Skin of body (tissue), 2 donors: ENCODE measurements around the gene PLCG2. TPM values are rescaled to one million over a fixed set of nuclear protein-coding genes. Genes with fewer than 3 reads are reported as not detected.
"Not testable (repeated sequence)": the region's sequence is repeated elsewhere in the genome, so short reads cannot be mapped to it uniquely, and the experiment has no call there.

Experiments used
- DNase-seq: peaks from one replicate; lab custom pipeline; 2025; lab: John Stamatoyannopoulos, UW
- total RNA-seq: library from RNA; depleted of rRNA; stranded (reverse); fragments of >200 nt; gene quantifications from one replicate; pipeline ENCODE4 v1.2.3, GENCODE V29; 2014

The PLCG2 gene
- total RNA-seq, 1 donor from 2014 or later, result 12.9 TPM

DNA sequence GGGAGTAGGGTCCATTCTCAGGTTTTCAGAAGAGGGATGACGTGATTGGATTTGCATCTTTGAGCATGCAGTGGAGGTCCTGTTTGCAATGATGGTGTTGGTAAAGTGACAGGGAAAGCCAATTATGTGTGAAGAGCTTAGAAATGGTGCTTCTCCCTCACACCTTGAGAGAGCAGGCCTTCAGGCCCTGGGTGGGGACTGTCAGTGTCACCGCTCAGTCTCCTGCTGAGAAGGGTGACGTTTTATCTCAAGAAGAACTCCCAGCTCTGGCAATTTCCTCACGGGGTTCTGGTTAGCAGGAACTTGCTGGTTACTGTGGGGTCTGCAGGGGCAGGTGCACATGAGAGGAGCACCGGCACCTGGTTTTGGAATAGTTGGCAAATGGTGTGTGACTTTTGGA is 11.2 kb downstream of the PLCG2 start:
- DNase-seq, result no peak

DNA sequence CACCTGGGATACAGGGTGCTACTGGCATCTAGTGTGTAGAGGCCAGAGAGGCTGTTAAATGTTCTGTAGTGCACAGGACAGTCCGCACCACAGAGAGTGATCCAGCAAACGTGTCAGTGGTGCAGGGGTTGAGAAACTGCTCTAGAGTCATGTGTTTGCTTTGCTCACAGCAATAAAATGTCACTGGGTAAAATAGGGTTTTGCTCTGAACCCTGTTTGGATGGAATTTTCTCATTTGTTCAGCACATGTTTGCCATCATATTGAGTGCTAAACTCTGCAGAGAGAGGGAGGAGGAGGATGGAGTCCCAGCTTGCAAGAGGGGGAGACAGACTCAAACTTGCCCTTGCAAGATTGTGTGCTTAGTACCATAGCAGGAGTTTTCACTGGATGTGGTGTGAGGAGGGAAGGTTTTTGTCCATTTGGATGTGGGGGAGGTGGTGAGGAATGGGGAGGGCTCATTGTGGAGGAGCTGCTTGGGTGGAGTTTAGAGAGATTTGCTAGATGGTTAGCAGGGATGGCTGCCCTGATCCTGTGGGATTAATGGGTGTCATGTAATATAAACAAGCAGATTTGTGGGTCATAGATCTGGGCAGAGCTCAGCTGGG is 11.8 kb downstream of the PLCG2 start:
- DNase-seq, result peak; percentile 59

- no peak for DNase-seq
These were observed 13.7 kb downstream of the PLCG2 start for GRCh38 chr16:81792828-81793227.

DNA sequence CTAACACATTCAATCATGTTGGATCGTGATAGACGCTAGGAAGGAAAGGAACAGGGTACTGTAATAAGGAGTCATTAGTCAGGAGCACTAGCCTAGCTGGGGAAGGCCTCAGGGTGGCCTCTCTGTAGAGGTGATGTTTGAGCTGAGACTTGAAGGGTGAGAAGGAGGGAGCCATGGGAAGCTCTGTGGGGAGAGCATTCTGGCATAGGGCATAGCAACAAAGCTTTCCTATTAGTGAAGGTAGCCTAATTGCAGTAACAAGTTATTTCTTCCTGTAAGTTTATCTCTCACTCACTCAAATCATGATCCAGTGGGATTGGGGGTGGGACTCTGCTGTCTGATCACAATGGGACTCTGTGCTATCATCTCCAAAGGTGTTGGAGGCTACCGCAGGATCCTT is 16.1 kb downstream of the PLCG2 start:
- DNase-seq, result no peak

DNA sequence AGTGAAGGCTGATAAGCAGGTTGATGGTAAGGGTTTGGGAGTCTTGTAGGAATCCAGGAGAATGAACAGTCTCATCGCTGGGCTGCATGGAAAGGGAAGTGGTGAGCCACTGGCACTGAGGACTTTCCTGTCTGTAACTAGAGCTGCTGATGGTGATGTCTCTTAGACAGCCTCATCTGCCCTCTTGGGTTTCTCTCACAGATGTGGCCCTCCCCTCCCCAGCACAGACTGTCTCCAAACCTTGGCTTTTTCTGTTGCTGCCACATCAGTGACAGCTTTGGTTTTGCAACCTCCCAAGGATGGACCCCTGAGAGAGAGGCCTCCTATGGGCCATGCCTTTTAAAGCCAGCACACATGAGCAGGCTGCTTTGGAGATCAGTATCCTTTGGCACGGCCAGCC is 16.9 kb downstream of the PLCG2 start:
- no peak for DNase-seq

DNA sequence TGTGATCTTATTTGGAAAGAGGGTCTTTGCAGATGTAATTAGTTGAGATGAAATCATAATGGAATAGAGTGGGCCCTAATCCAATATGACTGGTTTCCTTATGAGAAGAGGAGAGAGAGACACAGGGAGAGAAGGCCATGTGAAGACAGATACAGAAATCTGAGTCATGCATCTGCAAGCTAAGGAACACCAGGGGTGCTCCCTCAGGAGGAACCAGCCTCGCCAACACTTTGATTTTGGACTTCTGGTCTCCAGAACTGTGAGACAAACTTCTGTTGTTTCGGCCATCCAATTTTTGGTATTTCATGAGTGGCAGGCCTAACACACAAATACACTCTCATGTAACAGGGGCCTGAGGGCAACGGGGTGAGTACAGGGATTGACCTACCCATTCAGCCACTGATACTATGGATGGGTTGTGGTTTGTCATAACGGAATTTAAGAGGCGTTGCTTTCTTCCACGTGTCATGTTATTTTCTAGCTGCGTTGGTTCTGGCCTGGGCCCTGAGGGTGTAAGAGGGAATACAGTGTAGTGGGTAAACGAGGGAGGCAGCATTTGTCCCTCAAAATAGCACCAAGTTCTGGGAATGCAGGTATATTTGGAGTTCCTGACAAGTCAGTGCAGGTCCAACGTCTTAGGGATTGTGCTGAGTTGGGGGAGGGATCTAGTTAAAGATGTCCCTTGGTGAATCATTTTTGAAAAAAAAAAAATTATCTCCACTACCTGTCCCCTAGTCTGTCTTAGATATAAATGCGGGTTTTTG is 17.7 kb downstream of the PLCG2 start:
- no peak for DNase-seq

DNA sequence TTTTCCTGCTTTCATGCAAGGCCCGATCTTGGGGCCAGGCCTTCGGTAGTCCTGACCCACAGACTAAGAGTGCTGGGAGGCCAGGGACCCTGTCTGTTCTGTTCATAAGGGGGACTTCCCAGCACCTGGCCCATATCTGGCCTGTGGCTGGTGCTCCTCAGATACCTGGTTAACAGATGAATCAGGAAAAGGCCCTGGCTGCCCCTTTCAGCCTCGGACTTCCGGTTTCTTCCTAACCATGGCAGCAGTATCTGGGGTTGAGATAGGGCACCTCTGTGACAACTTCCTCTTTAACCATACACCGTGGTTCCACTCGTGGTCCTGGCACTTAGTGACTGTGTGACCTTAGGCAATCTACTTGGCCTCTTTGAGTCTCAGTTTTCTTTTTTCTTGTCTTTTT is 18.4 kb downstream of the PLCG2 start:
- DNase-seq, result no peak

DNA sequence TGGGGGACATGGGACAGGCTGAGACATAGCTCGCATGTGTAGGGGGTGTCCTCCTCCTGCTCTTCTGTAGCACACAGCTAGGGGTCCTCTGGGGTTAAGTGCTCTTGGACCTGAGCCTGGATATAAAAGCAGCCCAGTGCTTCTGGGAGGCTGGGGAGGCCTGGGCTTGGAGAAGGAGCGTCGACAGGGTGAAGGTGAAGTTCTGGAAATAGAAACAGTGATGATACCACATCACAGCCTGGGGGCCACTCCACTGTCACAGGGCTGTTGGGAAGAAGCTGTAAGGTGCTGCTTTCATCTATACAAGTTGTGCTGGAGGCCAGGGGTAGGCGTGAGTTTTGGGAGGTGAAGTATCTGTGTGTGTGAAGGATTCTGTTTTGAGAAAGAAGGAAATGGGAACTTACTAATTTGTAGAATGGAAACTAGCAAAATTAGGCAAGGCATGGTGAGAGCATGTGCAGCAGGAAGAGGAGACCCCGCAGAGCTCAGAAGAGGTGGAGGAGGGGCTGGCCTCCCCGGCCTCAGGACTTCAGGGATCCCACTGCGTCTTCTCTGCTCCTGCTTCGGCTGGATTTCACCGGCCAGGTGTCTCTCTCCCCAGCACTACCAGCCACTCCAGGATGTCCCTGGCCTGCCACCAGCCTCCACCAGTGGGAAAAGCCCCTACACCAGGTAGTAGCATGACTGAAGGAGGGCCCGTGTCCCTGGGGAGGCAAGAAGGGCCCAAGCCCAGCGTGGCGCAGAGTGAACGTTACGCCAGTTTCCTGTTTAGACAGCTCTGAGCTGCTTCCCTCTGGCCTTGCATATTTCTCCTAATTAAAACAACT is 19.4 kb downstream of the PLCG2 start:
- no peak for DNase-seq

- DNase-seq, result no peak
These were observed 20.0 kb downstream of the PLCG2 start for GRCh38 chr16:81799138-81799504.

- not testable (repeated sequence) for DNase-seq
These were observed 22.6 kb downstream of the PLCG2 start for GRCh38 chr16:81801724-81802123.

DNA sequence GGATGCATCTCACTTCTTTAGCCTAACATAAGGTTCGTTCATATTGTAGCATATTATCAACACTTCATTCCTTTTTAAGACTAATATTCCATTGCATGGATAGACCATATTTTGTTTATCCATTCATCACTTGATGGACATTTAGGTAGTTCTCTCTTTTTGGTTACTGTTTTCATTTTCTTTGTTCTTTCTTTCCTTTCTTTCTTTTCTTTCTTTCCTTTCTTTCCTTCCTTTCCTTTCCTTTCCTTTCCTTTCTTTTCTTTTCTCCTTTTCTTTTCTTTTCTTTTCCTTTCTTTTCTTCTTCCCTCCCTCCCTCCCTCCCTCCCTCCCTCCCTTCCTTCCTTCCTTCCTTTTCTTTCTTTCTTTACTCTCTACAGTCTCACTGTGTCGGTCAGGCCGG is 24.2 kb downstream of the PLCG2 start:
- DNase-seq, result no peak

- no peak for DNase-seq
These were observed 25.1 kb downstream of the PLCG2 start for GRCh38 chr16:81804134-81804610.

DNA sequence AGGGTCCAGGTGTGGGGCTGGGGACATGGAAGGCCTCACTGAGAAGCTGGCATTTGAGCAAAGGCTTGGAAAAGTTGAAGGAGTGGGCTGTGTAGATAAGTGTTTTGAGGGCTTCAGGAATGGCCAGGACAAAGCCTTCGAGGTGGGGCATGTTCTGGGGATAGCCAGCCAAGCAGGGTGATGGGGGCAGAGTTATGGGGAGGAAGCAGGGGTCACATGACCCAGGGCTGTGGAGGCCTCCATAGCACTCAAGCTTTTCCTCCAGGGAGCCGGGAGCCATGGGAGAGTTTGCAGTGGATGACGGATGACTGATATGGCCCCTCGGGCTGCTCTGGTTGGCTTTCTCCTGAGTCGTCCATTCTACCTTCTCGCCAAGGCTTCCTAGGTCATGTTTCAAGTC is 27.6 kb downstream of the PLCG2 start:
- no peak for DNase-seq

- DNase-seq, result no peak
These were observed 28.8 kb downstream of the PLCG2 start for GRCh38 chr16:81807767-81808358.

GRCh38 chr16:81808933-81809480 is 29.9 kb downstream of the PLCG2 start:
- no peak for DNase-seq

DNA sequence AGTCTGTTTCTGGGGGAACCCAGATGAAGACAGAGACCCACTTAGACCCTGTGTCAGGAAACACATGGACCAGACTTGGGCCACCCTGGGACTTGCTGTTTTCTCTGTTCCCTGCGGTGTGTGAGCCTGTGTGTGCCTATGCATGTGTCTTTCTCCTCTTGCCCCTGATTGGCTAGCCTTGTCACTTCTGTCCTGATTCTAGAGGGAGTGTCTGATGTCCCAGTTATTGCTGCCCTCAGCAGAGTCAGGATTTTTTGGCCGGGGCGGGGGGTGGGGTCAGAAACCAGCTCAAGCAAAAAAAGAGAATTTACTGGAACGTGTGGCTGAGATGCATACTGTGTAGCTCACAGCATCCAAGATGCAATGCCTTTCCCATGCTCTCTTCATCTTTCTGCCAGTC is 30.5 kb downstream of the PLCG2 start:
- no peak for DNase-seq

- no peak for DNase-seq
These were observed 31.3 kb downstream of the PLCG2 start for GRCh38 chr16:81810361-81810760.

- DNase-seq, result no peak
These were observed 31.9 kb downstream of the PLCG2 start for GRCh38 chr16:81810894-81811538.

DNA sequence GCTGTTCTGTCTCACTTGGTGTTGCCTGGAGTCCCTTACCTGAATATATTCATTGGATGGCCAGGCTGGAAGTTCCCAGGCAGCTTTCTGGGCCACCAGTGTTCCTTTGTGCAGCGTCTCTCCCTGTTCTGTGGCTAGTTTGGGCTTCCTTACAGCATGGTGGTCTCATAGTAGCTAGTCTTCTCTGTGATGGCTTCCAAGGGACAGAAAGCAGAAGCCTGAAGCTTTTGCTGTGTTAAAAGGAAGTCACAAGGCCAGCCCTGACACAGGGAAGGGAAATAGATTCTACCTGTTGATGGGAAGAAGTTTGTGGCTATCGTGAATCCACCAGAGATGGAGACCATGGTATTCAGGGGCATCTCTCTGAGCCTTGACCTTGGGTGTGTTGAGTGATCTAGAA is 34.6 kb downstream of the PLCG2 start:
- DNase-seq, result no peak

GRCh38 chr16:81814751-81815428 is 35.8 kb downstream of the PLCG2 start:
- DNase-seq, result no peak

GRCh38 chr16:81815429-81815766 is 36.3 kb downstream of the PLCG2 start:
- no peak for DNase-seq
